Measurements from ENCODE around the gene SCRN1. TPM values are rescaled to one million over a fixed set of nuclear protein-coding genes. Genes with fewer than 3 reads are reported as not detected.

Gene SCRN1
- total RNA-seq, 2 donors from 2014 or later: 33.8 to 99.8 TPM

DNA sequence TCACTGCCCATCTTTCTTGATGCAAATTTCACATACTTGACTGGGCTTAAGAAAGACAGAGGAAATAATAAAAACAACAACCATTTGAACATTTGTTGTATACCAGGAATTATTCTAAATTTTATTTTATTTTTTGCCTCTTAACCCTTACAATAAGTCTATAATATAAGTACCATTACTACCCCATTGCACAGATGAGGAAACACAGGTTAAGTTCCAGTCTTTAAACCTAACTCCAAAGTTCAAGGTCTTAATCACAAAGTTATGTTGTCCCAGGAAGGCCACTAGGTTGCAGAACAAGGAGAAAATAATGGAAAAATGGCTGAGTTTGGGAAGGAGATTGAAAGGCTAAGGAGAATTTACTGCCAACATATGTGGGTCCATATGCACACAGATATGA, 33.4 kb upstream of the SCRN1 start:
- Histone ChIP-seq H3K27ac (no peak overlapping the region), H3K27me3 (replicated peaks; ENCODE audit: insufficient read depth) (no peaks in the 10 kb centered on the region), H3K4me3 (no peak overlapping the region), H3K9me3 (no peaks in the 10 kb centered on the region), H3K36me3 (no peaks in the 10 kb centered on the region), H3K4me1 (replicated peaks) (peaks cover 3% of the 10 kb centered on the region)
- intact Hi-C loops (cut with DNase I): no loop called here
- TF ChIP-seq POLR2AphosphoS5 (IDR thresholded peaks at IDR 0.05) (no peak), POLR2A (IDR thresholded peaks at IDR 0.05) (no peak)
- TF ChIP-seq, protein P1, sequence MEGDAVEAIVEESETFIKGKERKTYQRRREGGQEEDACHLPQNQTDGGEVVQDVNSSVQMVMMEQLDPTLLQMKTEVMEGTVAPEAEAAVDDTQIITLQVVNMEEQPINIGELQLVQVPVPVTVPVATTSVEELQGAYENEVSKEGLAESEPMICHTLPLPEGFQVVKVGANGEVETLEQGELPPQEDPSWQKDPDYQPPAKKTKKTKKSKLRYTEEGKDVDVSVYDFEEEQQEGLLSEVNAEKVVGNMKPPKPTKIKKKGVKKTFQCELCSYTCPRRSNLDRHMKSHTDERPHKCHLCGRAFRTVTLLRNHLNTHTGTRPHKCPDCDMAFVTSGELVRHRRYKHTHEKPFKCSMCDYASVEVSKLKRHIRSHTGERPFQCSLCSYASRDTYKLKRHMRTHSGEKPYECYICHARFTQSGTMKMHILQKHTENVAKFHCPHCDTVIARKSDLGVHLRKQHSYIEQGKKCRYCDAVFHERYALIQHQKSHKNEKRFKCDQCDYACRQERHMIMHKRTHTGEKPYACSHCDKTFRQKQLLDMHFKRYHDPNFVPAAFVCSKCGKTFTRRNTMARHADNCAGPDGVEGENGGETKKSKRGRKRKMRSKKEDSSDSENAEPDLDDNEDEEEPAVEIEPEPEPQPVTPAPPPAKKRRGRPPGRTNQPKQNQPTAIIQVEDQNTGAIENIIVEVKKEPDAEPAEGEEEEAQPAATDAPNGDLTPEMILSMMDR (IDR thresholded peaks at IDR 0.05): no peak
- DNase-seq (ENCODE audit: low spot score): no peak

DNA sequence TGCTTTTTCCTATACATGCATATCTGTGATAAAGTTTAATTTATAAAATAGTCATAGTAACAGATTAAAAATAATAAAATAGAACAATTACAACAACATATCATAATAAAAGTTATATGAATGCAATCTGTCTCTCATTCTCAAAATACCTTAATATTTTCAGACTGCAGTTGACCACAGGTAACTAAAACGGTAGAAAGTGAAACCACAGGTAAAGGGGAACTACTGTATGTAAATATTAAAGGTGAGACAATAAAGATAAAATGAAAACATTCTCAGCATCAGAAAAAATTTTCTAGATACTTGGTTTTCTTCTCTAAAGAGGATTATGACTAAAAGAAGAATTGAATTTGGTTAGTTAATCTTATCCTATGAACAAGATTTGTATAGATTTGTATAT, 30.9 kb upstream of the SCRN1 start:
- Histone ChIP-seq H3K27me3 (replicated peaks; ENCODE audit: insufficient read depth) (no peaks in the 10 kb centered on the region), H3K36me3 (no peaks in the 10 kb centered on the region), H3K27ac (no peak overlapping the region), H3K4me1 (replicated peaks) (peaks cover 3% of the 10 kb centered on the region), H3K9me3 (no peaks in the 10 kb centered on the region), H3K4me3 (no peak overlapping the region)
- DNase-seq (ENCODE audit: low spot score): no peak
- WGBS: 48% methylated on average over 1 of the region's 1 CpG
- TF ChIP-seq, protein P1 (IDR thresholded peaks at IDR 0.05): no peak
- no peak for TF ChIP-seq POLR2A (IDR thresholded peaks at IDR 0.05)
- TF ChIP-seq POLR2AphosphoS5 (IDR thresholded peaks at IDR 0.05): no peak
- intact Hi-C loops (cut with DNase I): no loop called here

DNA sequence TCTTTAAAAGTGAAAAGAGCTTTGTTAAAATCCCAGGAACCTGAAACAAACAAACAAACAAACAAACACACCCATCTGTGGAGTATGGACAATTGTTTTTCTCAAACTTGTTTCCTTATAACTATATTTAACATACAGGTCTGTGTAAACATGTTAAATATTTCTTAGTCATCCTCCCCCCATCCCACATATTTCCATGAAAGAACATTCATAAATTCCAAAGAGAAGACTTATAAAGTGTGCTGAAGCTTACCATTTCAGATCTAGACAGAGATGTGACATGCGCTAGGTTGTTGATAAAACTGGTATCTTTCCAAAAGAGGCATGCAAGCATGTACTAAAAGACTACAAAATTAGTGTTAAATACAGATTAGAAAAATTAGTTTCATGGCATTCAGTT, 30.4 kb upstream of the SCRN1 start:
- no peak overlapping the region for H3K27ac ChIP-seq
- intact Hi-C loops (cut with DNase I): no loop called here
- 80% methylated on average over 1 of the region's 1 CpG for WGBS
- no peaks in the 10 kb centered on the region for H3K36me3 ChIP-seq
- no peaks in the 10 kb centered on the region for H3K9me3 ChIP-seq
- H3K27me3 ChIP-seq (replicated peaks; ENCODE audit: insufficient read depth): no peaks in the 10 kb centered on the region
- DNase-seq (ENCODE audit: low spot score): no peak
- H3K4me3 ChIP-seq: no peak overlapping the region
- peaks cover under 1% of the 10 kb centered on the region for H3K4me1 ChIP-seq (replicated peaks)
- TF ChIP-seq POLR2AphosphoS5 (IDR thresholded peaks at IDR 0.05) (no peak), POLR2A (IDR thresholded peaks at IDR 0.05) (no peak)
- TF ChIP-seq, protein P1 (IDR thresholded peaks at IDR 0.05): no peak

DNA sequence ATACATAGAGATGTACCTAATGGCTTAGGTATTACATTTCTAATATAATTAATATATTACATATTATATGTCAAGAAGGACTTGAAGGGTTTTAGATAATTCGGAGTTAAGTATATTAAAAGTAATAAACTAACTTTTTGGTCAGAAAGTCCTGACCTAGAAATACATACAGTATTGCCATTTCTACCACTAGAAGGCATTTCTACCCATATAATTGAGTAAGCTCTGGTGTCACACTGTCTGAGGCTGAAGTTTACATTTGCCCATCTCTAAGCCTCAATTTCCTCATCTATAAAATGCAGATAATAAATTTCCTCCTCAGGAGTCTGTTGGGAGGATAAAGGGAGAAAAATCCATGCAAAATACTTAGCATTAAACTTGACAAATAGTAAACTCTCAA, 29.8 kb upstream of the SCRN1 start:
- WGBS: 81% methylated on average over 1 of the region's 1 CpG

DNA sequence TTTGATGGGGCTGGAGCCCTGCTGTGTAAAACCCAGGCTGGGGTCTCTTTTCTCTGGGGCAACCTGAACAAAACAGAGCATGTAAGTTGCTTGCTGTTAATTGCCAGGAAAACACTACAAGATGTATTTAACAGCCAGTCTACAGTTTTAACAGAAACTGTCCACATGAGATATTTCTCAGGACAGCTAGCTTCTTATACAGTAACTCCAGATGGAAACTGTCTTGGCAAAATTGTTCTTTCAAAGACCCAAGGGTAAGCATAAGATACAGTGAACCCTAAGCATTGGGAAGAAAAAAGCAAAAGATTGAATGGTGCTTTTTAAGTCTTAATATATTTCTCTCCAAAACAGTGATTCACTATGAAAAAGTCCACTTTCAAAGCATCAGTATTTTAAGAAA, 28.9 kb upstream of the SCRN1 start:
- intact Hi-C loops (cut with DNase I): no loop called here
- no peaks in the 10 kb centered on the region for H3K9me3 ChIP-seq
- no peaks in the 10 kb centered on the region for H3K27me3 ChIP-seq (replicated peaks; ENCODE audit: insufficient read depth)
- no peaks in the 10 kb centered on the region for H3K4me1 ChIP-seq (replicated peaks)
- H3K4me3 ChIP-seq: no peak overlapping the region
- H3K36me3 ChIP-seq: no peaks in the 10 kb centered on the region
- TF ChIP-seq POLR2A (IDR thresholded peaks at IDR 0.05) (no peak), POLR2AphosphoS5 (IDR thresholded peaks at IDR 0.05) (no peak)
- TF ChIP-seq, protein P1 (IDR thresholded peaks at IDR 0.05): no peak
- H3K27ac ChIP-seq: no peak overlapping the region
- no peak for DNase-seq (ENCODE audit: low spot score)

More for the DNA sequence above, 29.8 kb upstream of the SCRN1 start:
- Histone ChIP-seq H3K4me3 (no peak overlapping the region), H3K9me3 (no peaks in the 10 kb centered on the region), H3K4me1 (replicated peaks) (no peaks in the 10 kb centered on the region), H3K27ac (no peak overlapping the region), H3K27me3 (replicated peaks; ENCODE audit: insufficient read depth) (no peaks in the 10 kb centered on the region), H3K36me3 (no peaks in the 10 kb centered on the region)
- no peak for DNase-seq (ENCODE audit: low spot score)
- TF ChIP-seq POLR2A (IDR thresholded peaks at IDR 0.05): no peak
- no peak for TF ChIP-seq POLR2AphosphoS5 (IDR thresholded peaks at IDR 0.05)
- TF ChIP-seq, protein P1 (IDR thresholded peaks at IDR 0.05): no peak
- intact Hi-C loops (cut with DNase I): no loop called here

All from prostate gland (tissue), 2 donors.